Smooth muscle cell (in vitro differentiated cells): Measurements from ENCODE around the gene PARVG. TPM values are rescaled to one million over a fixed set of nuclear protein-coding genes. Genes with fewer than 3 reads are reported as not detected.

Source experiments
- DNase-seq: peaks from one replicate; lab custom pipeline; 2025; ENCODE audit not compliant: unreplicated experiment; lab: John Stamatoyannopoulos, UW
- H2AFZ ChIP-seq: fragments of 200-600 bp; sonication (generic); 2 replicates; pipeline ENCODE4 v1.6.0; 2016; ENCODE audit warnings: antibody characterized with exemption, low read depth, mild to moderate bottlenecking
- H3F3A ChIP-seq: fragments of 200-600 bp; sonication (generic); 2 replicates; pipeline ENCODE4 v1.6.0; 2017; ENCODE audit warnings: antibody characterized with exemption, low read depth
- H3K27ac ChIP-seq: fragments of 200-600 bp; sonication (generic); 2 replicates; pipeline ENCODE4 v1.5.1; 2016; ENCODE audit warnings: low read depth, mild to moderate bottlenecking
- H3K27me3 ChIP-seq: fragments of 200-600 bp; sonication (generic); 2 replicates; pipeline ENCODE4 v1.6.1; 2016; ENCODE audit warnings: low read depth, mild to moderate bottlenecking
- H3K36me3 ChIP-seq: fragments of 200-600 bp; sonication (generic); 2 replicates; pipeline ENCODE4 v1.5.1; 2016; ENCODE audit warnings: low read depth
- H3K4me1 ChIP-seq: fragments of 200-600 bp; sonication (generic); 2 replicates; pipeline ENCODE4 v1.5.1; 2016; ENCODE audit warnings: low read depth
- H3K4me2 ChIP-seq: fragments of 200-600 bp; sonication (generic); 2 replicates; pipeline ENCODE4 v1.6.0; 2016; ENCODE audit warnings: mild to moderate bottlenecking
- H3K4me3 ChIP-seq: fragments of 200-600 bp; sonication (generic); 2 replicates; pipeline ENCODE4 v1.5.1; 2016; ENCODE audit warnings: mild to moderate bottlenecking
- H3K79me2 ChIP-seq: fragments of 200-600 bp; sonication (generic); 2 replicates; pipeline ENCODE4 v1.6.0; 2016; ENCODE audit warnings: low read depth, mild to moderate bottlenecking
- H3K9ac ChIP-seq: fragments of 200-600 bp; sonication (generic); 2 replicates; pipeline ENCODE4 v1.6.0; 2016; ENCODE audit warnings: low read depth
- H3K9me3 ChIP-seq: fragments of 200-600 bp; sonication (generic); replicated peaks from 2 replicates; pipeline ENCODE4 v1.5.1; 2016; ENCODE audit warnings: low read depth
- H4K20me1 ChIP-seq: fragments of 200-600 bp; sonication (generic); 2 replicates; pipeline ENCODE4 v1.6.0; 2016; ENCODE audit warnings: low read depth
- WGBS: methylation state at CpG from one replicate; pipeline ENCODE4 v1.1.7; 2016; ENCODE audit warnings: low lambda C conversion rate; 5-methylcytosine and 5-hydroxymethylcytosine counted together
- polyA plus RNA-seq: library from polyadenylated mRNA; unstranded; fragments of >200 nt; fragmentation: Nextera tagmentation; extraction: Ambion mirVana; gene quantifications from 2 replicates; pipeline ENCODE4 v1.2.1, GENCODE V29; 2016
- total RNA-seq: library from RNA; depleted of rRNA; stranded (reverse); fragments of >200 nt; gene quantifications from 2 replicates; pipeline ENCODE4 v1.2.3, GENCODE V29; 2014
- TF ChIP-seq, protein P1 (sequence below): fragments of 200-600 bp; sonication (generic); IDR thresholded peaks from 2 replicates; pipeline ENCODE4 v1.5.1; 2017; ENCODE audit warnings: borderline replicate concordance, mild to moderate bottlenecking, antibody characterized with exemption; ENCODE audit not compliant: insufficient read depth, poor library complexity, severe bottlenecking

PARVG gene
- total and polyA plus RNA-seq, 2 experiments from 2014 or later = 0.90 TPM; not detected in 1

DNA sequence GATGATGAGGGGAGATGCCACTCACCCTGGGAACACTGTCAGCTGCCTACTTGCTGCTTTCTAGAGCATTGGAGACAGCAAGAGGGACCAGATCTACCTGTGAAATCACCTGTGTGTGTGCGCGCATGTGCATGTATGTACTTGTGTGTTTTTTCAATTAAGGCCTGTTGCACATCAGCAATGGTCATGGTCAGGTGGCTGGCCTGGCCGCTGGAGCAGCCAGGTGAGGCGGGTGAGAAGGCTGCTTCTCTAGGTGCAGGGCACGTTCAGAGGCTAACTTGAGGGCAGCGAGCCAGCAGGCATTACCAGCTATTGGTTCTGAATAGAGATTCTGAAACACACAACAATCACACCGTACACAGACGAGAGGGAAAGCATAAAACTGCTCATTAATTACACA, 65.1 kb downstream of the PARVG start:
- no peak overlapping the region for H3K27ac ChIP-seq
- no peaks in the 10 kb centered on the region for H3K9me3 ChIP-seq
- no peak overlapping the region for H2AFZ ChIP-seq
- H3K36me3 ChIP-seq = no peaks in the 10 kb centered on the region
- no peaks in the 10 kb centered on the region for H3K79me2 ChIP-seq
- no peak overlapping the region for H3K4me3 ChIP-seq
- H3K4me2 ChIP-seq = no peak overlapping the region
- TF ChIP-seq, protein P1, sequence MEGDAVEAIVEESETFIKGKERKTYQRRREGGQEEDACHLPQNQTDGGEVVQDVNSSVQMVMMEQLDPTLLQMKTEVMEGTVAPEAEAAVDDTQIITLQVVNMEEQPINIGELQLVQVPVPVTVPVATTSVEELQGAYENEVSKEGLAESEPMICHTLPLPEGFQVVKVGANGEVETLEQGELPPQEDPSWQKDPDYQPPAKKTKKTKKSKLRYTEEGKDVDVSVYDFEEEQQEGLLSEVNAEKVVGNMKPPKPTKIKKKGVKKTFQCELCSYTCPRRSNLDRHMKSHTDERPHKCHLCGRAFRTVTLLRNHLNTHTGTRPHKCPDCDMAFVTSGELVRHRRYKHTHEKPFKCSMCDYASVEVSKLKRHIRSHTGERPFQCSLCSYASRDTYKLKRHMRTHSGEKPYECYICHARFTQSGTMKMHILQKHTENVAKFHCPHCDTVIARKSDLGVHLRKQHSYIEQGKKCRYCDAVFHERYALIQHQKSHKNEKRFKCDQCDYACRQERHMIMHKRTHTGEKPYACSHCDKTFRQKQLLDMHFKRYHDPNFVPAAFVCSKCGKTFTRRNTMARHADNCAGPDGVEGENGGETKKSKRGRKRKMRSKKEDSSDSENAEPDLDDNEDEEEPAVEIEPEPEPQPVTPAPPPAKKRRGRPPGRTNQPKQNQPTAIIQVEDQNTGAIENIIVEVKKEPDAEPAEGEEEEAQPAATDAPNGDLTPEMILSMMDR = no peak
- no peak overlapping the region for H3K9ac ChIP-seq
- 94% methylated on average over 8 of the region's 8 CpGs for WGBS
- no peak for DNase-seq
- H3K4me1 ChIP-seq = no peaks in the 10 kb centered on the region
- no peaks in the 10 kb centered on the region for H4K20me1 ChIP-seq
- no peaks in the 10 kb centered on the region for H3F3A ChIP-seq
- no peaks in the 10 kb centered on the region for H3K27me3 ChIP-seq

DNA sequence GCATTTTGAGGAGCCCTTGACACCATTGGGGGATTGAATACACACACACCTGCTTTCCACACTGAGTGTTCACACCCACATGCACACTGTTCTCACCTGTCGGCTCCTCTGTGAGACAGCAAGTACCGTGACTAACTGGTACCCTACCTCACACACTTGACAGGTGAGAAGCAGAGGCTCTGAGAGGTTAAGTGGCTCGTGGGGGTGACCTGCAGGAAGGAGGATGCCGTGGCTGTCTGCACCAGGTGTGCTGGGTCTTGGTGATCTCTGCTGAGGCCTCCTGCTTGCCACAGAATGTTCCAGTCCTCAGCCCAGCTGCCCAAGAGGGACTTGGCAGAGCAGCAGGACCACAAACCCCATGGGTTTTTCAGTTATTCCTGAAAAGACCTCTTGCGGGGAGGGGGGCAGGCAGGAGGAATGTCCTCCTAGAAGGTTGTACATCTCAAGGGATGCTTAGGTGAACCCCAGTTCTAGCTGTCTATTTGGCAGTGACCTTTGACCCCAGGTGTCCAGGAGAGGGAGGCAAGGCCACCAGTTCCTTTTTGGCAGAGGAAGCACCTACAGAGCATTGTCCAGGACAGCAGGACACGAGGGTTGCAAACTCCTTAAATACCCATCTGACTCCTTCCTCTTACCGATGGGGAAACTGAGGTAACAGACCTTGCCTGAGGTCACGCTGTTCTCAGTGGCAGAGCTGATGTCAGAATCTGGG, 66.0 kb downstream of the PARVG start:
- no peaks in the 10 kb centered on the region for H4K20me1 ChIP-seq
- no peak for DNase-seq
- H3K4me2 ChIP-seq = no peak overlapping the region
- no peaks in the 10 kb centered on the region for H3K27me3 ChIP-seq
- no peaks in the 10 kb centered on the region for H3K4me1 ChIP-seq
- no peak overlapping the region for H3K4me3 ChIP-seq
- H3K36me3 ChIP-seq = no peaks in the 10 kb centered on the region
- H3K27ac ChIP-seq = no peak overlapping the region
- 96% methylated on average over 8 of the region's 8 CpGs for WGBS
- no peaks in the 10 kb centered on the region for H3F3A ChIP-seq
- H3K9ac ChIP-seq = no peak overlapping the region
- TF ChIP-seq, protein P1 = no peak
- H2AFZ ChIP-seq = no peak overlapping the region
- H3K9me3 ChIP-seq = no peaks in the 10 kb centered on the region
- H3K79me2 ChIP-seq = no peaks in the 10 kb centered on the region

DNA sequence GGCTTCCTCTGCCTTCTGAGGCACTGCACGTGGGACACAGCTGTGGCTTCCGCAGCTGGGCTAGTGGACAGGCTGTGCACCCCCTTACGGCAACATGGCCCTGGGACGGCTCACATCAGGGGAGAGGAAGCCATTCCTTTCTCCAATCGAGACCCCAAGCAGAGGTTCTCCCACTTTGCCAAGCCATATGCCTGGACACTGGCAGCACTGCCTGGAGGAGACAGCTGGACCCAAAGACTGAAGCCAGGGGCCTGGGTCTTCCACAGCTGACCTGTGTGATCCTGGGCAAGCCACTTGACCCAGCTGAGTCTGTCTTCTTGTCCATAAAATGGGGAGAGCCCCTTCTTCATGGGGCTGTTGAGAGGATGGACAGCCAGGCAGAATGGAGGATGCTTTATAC, 66.6 kb downstream of the PARVG start:
- no peaks in the 10 kb centered on the region for H4K20me1 ChIP-seq
- TF ChIP-seq, protein P1 = no peak

More for the DNA sequence above, 66.6 kb downstream of the PARVG start:
- Histone ChIP-seq H3K4me1 (no peaks in the 10 kb centered on the region), H3K4me2 (no peak overlapping the region), H3F3A (no peaks in the 10 kb centered on the region), H3K27ac (no peak overlapping the region), H3K9ac (no peak overlapping the region), H3K27me3 (no peaks in the 10 kb centered on the region), H3K36me3 (no peaks in the 10 kb centered on the region), H3K4me3 (no peak overlapping the region), H2AFZ (no peak overlapping the region), H3K9me3 (no peaks in the 10 kb centered on the region), H3K79me2 (no peaks in the 10 kb centered on the region)
- 90% methylated on average over 5 of the region's 5 CpGs for WGBS
- DNase-seq = no peak
